IMR-90 (cell line): ENCODE results near the gene ZFP92. TPM values are rescaled to one million over a fixed set of nuclear protein-coding genes. Genes with fewer than 3 reads are reported as not detected.

Experiments used
- ATAC-seq: fragments of 200-7000 bp; cut with Tn5 transposase; 2 replicates; pipeline ENCODE4 v1.9.1; 2020; ENCODE audit warnings: low read depth, mild to moderate bottlenecking, moderate library complexity
- BruUV-seq: library from RNA; stranded (reverse); fragments of 400-500 nt; replicated peaks from 2 replicates; lab custom pipeline; 2021; lab: Mats Ljungman, UMichigan
- CTCF ChIA-PET: fragments of 300-600 bp; formaldehyde crosslinking; extraction: SDS; loops from one replicate; lab custom pipeline; 2021; ENCODE audit warnings: antibody characterized with exemption; lab: Yijun Ruan, JAX
- POLR2A ChIA-PET: fragments of 300-600 bp; sonication (Branson Sonifier 250); formaldehyde crosslinking; loops from one replicate; lab custom pipeline; 2022; ENCODE audit warnings: antibody characterized with exemption; ENCODE audit not compliant: unreplicated experiment; lab: Charles Lee
- DNase-seq: peaks from one replicate; pipeline ENCODE4 v3.0.0; 2013
- H2AFZ ChIP-seq: replicated peaks from 2 replicates; pipeline ENCODE3; 2013; ENCODE audit warnings: low read length, mild to moderate bottlenecking; ENCODE audit not compliant: poor library complexity
- H2AK5ac ChIP-seq: 2 replicates; pipeline ENCODE4 v1.6.1; 2013; ENCODE audit warnings: low read depth, low read length, inconsistent platforms
- H2AK9ac ChIP-seq: replicated peaks from 2 replicates; pipeline ENCODE3; 2013; ENCODE audit warnings: mild to moderate bottlenecking, low read depth, low read length, moderate library complexity; ENCODE audit not compliant: poor library complexity
- H2BK120ac ChIP-seq: 2 replicates; pipeline ENCODE4 v1.6.1; 2013; ENCODE audit warnings: low read depth, low read length, inconsistent platforms
- H2BK15ac ChIP-seq: 3 replicates; pipeline ENCODE4 v1.6.1; 2013; ENCODE audit warnings: low read depth, low read length, inconsistent platforms
- H2BK20ac ChIP-seq: 2 replicates; pipeline ENCODE4 v1.6.1; 2013; ENCODE audit warnings: low read depth, mild to moderate bottlenecking, inconsistent platforms, low read length, moderate library complexity
- H2BK5ac ChIP-seq: 2 replicates; pipeline ENCODE4 v1.6.1; 2013; ENCODE audit warnings: mild to moderate bottlenecking, low read depth, low read length, inconsistent platforms; ENCODE audit not compliant: poor library complexity, severe bottlenecking
- H3K14ac ChIP-seq: replicated peaks from 2 replicates; pipeline ENCODE4 v1.6.1; 2013; ENCODE audit warnings: low read depth, low read length, inconsistent platforms
- H3K18ac ChIP-seq: 2 replicates; pipeline ENCODE4 v1.6.1; 2013; ENCODE audit warnings: low read depth, low read length, control low read depth
- H3K23ac ChIP-seq: 2 replicates; pipeline ENCODE4 v1.6.1; 2013; ENCODE audit warnings: low read depth, low read length, inconsistent platforms
- H3K27ac ChIP-seq: 2 replicates; pipeline ENCODE4 v1.5.1; 2013; ENCODE audit warnings: mild to moderate bottlenecking, control low read depth, low read length; ENCODE audit not compliant: insufficient read depth
- H3K27me3 ChIP-seq: 2 replicates; pipeline ENCODE4 v1.6.1; 2013; ENCODE audit warnings: low read length; ENCODE audit not compliant: control insufficient read depth, insufficient read depth
- H3K36me3 ChIP-seq: 2 replicates; pipeline ENCODE4 v1.6.1; 2013; ENCODE audit warnings: low read length, mixed read lengths; ENCODE audit not compliant: control insufficient read depth, insufficient read depth
- H3K4ac ChIP-seq: 2 replicates; pipeline ENCODE4 v1.6.1; 2013; ENCODE audit warnings: low read depth, low read length, inconsistent platforms
- H3K4me1 ChIP-seq: 2 replicates; pipeline ENCODE4 v1.6.1; 2013; ENCODE audit warnings: low read length, mixed read lengths; ENCODE audit not compliant: control insufficient read depth, insufficient read depth
- H3K4me2 ChIP-seq: 2 replicates; pipeline ENCODE4 v1.6.1; 2013; ENCODE audit warnings: low read depth, mild to moderate bottlenecking, control low read depth, low read length, moderate library complexity
- H3K4me3 ChIP-seq: 2 replicates; pipeline ENCODE4 v1.5.1; 2013; ENCODE audit warnings: low read depth, mild to moderate bottlenecking, control low read depth, low read length, moderate library complexity; ENCODE audit not compliant: insufficient read depth
- H3K56ac ChIP-seq: 2 replicates; pipeline ENCODE4 v1.6.1; 2013; ENCODE audit warnings: low read length, inconsistent platforms; ENCODE audit not compliant: insufficient read depth; ENCODE audit errors: extremely low read depth
- H3K79me1 ChIP-seq, 2 experiments: 2 replicates each; pipeline ENCODE4 v1.6.1; 2013; ENCODE audit warnings: low read length in 2 of 2, inconsistent platforms in 1 of 2, low read depth in 1 of 2
- H3K9ac ChIP-seq: 2 replicates; pipeline ENCODE4 v1.6.1; 2013; ENCODE audit warnings: low read depth, low read length, control low read depth
- H3K9me1 ChIP-seq: 2 replicates; pipeline ENCODE4 v1.6.1; 2013; ENCODE audit warnings: low read length, inconsistent platforms; ENCODE audit not compliant: insufficient read depth
- H3K9me3 ChIP-seq: 2 replicates; pipeline ENCODE4 v1.6.1; 2013; ENCODE audit warnings: low read length; ENCODE audit not compliant: control insufficient read depth, insufficient read depth
- H4K20me1 ChIP-seq: 2 replicates; pipeline ENCODE4 v1.6.1; 2013; ENCODE audit warnings: low read length, inconsistent platforms; ENCODE audit not compliant: insufficient read depth
- H4K5ac ChIP-seq: 2 replicates; pipeline ENCODE4 v1.6.1; 2013; ENCODE audit warnings: mild to moderate bottlenecking, low read depth, low read length, control low read depth
- H4K8ac ChIP-seq, 2 experiments: 2 replicates each; pipeline ENCODE4 v1.6.1; 2013; ENCODE audit warnings: low read depth in 2 of 2, low read length in 2 of 2, control low read depth in 1 of 2, inconsistent platforms in 1 of 2
- H4K91ac ChIP-seq: 2 replicates; pipeline ENCODE4 v1.6.1; 2013; ENCODE audit warnings: low read depth, low read length, inconsistent platforms; ENCODE audit not compliant: insufficient read depth
- BHLHE40 ChIP-seq: fragments of 150-350 bp; IDR thresholded peaks from 2 replicates; pipeline ENCODE4 v1.6.1; 2016; ENCODE audit warnings: mild to moderate bottlenecking, low read depth, low read length
- CEBPB ChIP-seq: IDR thresholded peaks from 2 replicates; pipeline ENCODE4 v1.6.1; 2012; ENCODE audit warnings: low read depth, low read length, improper control_type of control experiment
- CHD1 ChIP-seq: IDR thresholded peaks from 2 replicates; pipeline ENCODE4 v1.6.1; 2012; ENCODE audit warnings: low read depth, low read length, improper control_type of control experiment
- CTCF ChIP-seq: conservative IDR thresholded peaks from 2 replicates; pipeline ENCODE4 v1.5.1; 2012; ENCODE audit warnings: mild to moderate bottlenecking, low read depth, low read length, improper control_type of control experiment
- FOS ChIP-seq: fragments of 150-350 bp; IDR thresholded peaks from 2 replicates; pipeline ENCODE4 v1.6.1; 2016; ENCODE audit warnings: low read depth, low read length
- MAFK ChIP-seq: IDR thresholded peaks from 2 replicates; pipeline ENCODE4 v1.6.1; 2012; ENCODE audit warnings: low read depth, low read length, improper control_type of control experiment
- MAZ ChIP-seq: IDR thresholded peaks from 2 replicates; pipeline ENCODE4 v1.6.1; 2012; ENCODE audit warnings: low read depth, mild to moderate bottlenecking, low read length, improper control_type of control experiment, moderate library complexity, borderline replicate concordance
- MXI1 ChIP-seq: IDR thresholded peaks from 2 replicates; pipeline ENCODE4 v1.6.1; 2012; ENCODE audit warnings: low read depth, mild to moderate bottlenecking, low read length, moderate library complexity, borderline replicate concordance
- NFE2L2 ChIP-seq: fragments of 150-350 bp; IDR thresholded peaks from 2 replicates; pipeline ENCODE4 v1.6.1; 2016; ENCODE audit warnings: low read depth, mild to moderate bottlenecking, low read length
- POLR2A ChIP-seq: IDR thresholded peaks from 2 replicates; pipeline ENCODE4 v1.6.1; 2012; ENCODE audit warnings: mild to moderate bottlenecking, low read depth, low read length
- RAD21 ChIP-seq: IDR thresholded peaks from 2 replicates; pipeline ENCODE4 v1.6.1; 2012; ENCODE audit warnings: low read length, improper control_type of control experiment
- RCOR1 ChIP-seq: IDR thresholded peaks from 2 replicates; pipeline ENCODE4 v1.6.1; 2012; ENCODE audit warnings: mild to moderate bottlenecking, low read length, improper control_type of control experiment; ENCODE audit not compliant: insufficient replicate concordance
- RFX5 ChIP-seq: IDR thresholded peaks from 2 replicates; pipeline ENCODE4 v1.8.0; 2012; ENCODE audit warnings: low read depth, mild to moderate bottlenecking, low read length, moderate library complexity
- SMC3 ChIP-seq: fragments of 150-350 bp; IDR thresholded peaks from 2 replicates; pipeline ENCODE4 v1.6.1; 2016; ENCODE audit warnings: low read depth, mild to moderate bottlenecking, antibody characterized with exemption, low read length, moderate library complexity
- WGBS, 2 experiments: methylation state at CpG; one replicate each; pipeline versions ENCODE4 v1.1.5 to v1.1.7; 2013; ENCODE audit warnings: missing lambda C conversion rate in 2 of 2; ENCODE audit not compliant: insufficient read length in 1 of 2; ENCODE audit errors: extremely low coverage in 2 of 2; 5-methylcytosine and 5-hydroxymethylcytosine counted together
- dilution Hi-C: fragments of 300-500 bp; cut with HindIII; formaldehyde crosslinking; loops from one replicate; pipeline ENCODE4 v1.14.3; 2018; ENCODE audit warnings: low sequenced_read_pairs; ENCODE audit not compliant: unreplicated experiment
- in situ Hi-C: fragments of 300-500 bp; cut with MboI; formaldehyde crosslinking; loops from 3 replicates; pipeline ENCODE4 v1.14.3; 2019; ENCODE audit warnings: low sequenced_read_pairs, inconsistent platforms, mixed read lengths
- intact Hi-C: fragments of 100-400 bp; cut with micrococcal nuclease; formaldehyde crosslinking; loops from 2 replicates; pipeline ENCODE4 v1.10.0; 2022
- polyA plus RNA-seq, 3 experiments: library from polyadenylated mRNA; depleted of rRNA; stranded (reverse); fragments of >200 nt; gene quantifications; 2 replicates each; pipeline ENCODE4 v1.2.3, GENCODE V29; 2012; ENCODE audit warnings: low replicate concordance in 1 of 3
- total RNA-seq: library from RNA; depleted of rRNA; stranded (reverse); fragments of >200 nt; gene quantifications from 2 replicates; pipeline ENCODE4 v1.2.3, GENCODE V29; 2012
- TF ChIP-seq, protein P1 (sequence below): fragments of 150-350 bp; IDR thresholded peaks from 2 replicates; pipeline ENCODE4 v1.6.1; 2016; ENCODE audit warnings: low read depth, mild to moderate bottlenecking, low read length, moderate library complexity, borderline replicate concordance
- TF ChIP-seq, protein P2 (sequence below): fragments of 150-350 bp; IDR thresholded peaks from 2 replicates; pipeline ENCODE4 v1.6.1; 2017; ENCODE audit warnings: mild to moderate bottlenecking, antibody characterized with exemption, low read length, low read depth

The ZFP92 gene
- total and polyA plus RNA-seq, 2 of the 4 experiments (the other 2 are of a cell fraction): under 0.01 to 0.03 TPM

DNA sequence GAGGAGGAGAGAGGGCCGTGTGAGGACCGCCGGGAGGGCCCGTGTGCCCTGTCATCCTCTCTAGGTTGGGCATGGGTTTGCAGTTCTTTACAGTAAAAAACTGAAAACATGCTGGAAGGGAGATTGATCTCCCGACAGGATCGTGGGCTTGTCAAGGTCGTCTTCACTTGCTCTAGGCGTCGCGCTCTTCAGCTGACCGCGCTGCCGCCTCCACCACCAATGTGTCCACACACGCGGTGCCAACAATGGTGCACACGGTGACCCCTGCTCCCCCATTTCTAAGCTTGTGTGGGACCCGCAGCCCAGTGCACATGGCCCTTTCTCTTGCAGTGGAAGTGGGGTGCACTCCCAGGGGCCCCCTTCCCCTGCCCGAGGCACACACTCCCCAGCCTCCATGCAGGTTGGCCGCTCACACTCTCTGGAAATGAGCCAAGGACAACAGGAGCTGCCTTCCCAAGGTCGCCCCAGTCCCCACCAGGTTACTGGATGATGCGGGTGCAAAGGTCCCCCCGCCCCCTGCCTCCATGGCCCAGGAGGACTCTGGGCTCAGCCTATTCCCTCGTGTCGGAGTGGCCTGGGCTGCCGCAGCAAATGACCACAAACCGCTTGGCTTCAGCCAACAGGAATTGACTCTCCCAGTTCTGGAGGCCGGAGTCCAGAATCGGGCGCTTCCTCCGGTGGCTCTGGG is 1.7 kb upstream of the ZFP92 start:
- WGBS, 2 experiments: 80% methylated on average over 4 of the region's 30 CpGs; no CpG with 5 or more reads in 1 of the 2 experiments
- no peak overlapping the region for H2BK120ac ChIP-seq
- no peaks in the 10 kb centered on the region; the same call in 1 of the 2 replicates for H3K9me3 ChIP-seq
- TF ChIP-seq MAZ (no peak), RCOR1 (no peak), RAD21 (no peak), CTCF (no peak), CEBPB (no peak), MXI1 (no peak), POLR2A (no peak), SMC3 (no peak), MAFK (no peak), NFE2L2 (no peak), BHLHE40 (no peak), RFX5 (no peak), FOS (no peak), CHD1 (no peak)
- TF ChIP-seq, protein P1, sequence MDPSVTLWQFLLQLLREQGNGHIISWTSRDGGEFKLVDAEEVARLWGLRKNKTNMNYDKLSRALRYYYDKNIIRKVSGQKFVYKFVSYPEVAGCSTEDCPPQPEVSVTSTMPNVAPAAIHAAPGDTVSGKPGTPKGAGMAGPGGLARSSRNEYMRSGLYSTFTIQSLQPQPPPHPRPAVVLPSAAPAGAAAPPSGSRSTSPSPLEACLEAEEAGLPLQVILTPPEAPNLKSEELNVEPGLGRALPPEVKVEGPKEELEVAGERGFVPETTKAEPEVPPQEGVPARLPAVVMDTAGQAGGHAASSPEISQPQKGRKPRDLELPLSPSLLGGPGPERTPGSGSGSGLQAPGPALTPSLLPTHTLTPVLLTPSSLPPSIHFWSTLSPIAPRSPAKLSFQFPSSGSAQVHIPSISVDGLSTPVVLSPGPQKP: no peak
- TF ChIP-seq, protein P2, sequence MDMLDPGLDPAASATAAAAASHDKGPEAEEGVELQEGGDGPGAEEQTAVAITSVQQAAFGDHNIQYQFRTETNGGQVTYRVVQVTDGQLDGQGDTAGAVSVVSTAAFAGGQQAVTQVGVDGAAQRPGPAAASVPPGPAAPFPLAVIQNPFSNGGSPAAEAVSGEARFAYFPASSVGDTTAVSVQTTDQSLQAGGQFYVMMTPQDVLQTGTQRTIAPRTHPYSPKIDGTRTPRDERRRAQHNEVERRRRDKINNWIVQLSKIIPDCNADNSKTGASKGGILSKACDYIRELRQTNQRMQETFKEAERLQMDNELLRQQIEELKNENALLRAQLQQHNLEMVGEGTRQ: no peak
- no peak for ATAC-seq
- no peak overlapping the region for H4K8ac ChIP-seq
- no peak overlapping the region for H2AK5ac ChIP-seq
- H3K27me3 ChIP-seq: peaks cover 8% of the 10 kb centered on the region
- no peak overlapping the region for H3K27ac ChIP-seq
- H4K20me1 ChIP-seq: no peaks in the 10 kb centered on the region
- ChIA-PET POLR2A (no interaction called here), CTCF (no interaction called here)
- H3K36me3 ChIP-seq: no peaks in the 10 kb centered on the region
- H2BK20ac ChIP-seq: no peak overlapping the region
- H3K56ac ChIP-seq: no peak overlapping the region
- in situ Hi-C loops: loop anchor here (25.0 kb wide), 1 partner anchor 222 kb away; the partner anchor contains the start of gene MAGEA1
- no peak overlapping the region for H4K91ac ChIP-seq
- H3K9ac ChIP-seq: no peak overlapping the region
- H2BK5ac ChIP-seq: no peak overlapping the region
- no peaks in the 10 kb centered on the region for H3K9me1 ChIP-seq
- no peaks in the 10 kb centered on the region for H3K79me1 ChIP-seq
- no peak overlapping the region for H3K18ac ChIP-seq
- no peak overlapping the region for H2AFZ ChIP-seq
- no peak overlapping the region for H2AK9ac ChIP-seq
- H3K23ac ChIP-seq: no peak overlapping the region
- H3K4me2 ChIP-seq: no peak overlapping the region
- dilution Hi-C loops: no loop called here
- intact Hi-C loops: no loop called here
- no TSS peak for BruUV-seq
- DNase-seq: no peak
- no peak overlapping the region for H3K14ac ChIP-seq
- no peaks in the 10 kb centered on the region for H3K4me1 ChIP-seq
- H3K4me3 ChIP-seq: no peak overlapping the region
- no peak overlapping the region for H3K4ac ChIP-seq
- H4K5ac ChIP-seq: no peak overlapping the region
- H2BK15ac ChIP-seq: no peak overlapping the region
